ENCODE data around the gene BOLA3. TPM values are rescaled to one million over a fixed set of nuclear protein-coding genes. Genes with fewer than 3 reads are reported as not detected.

Gene BOLA3
- total and polyA plus RNA-seq, 2 donors (not counting 3 experiments of a cell fraction or from before 2014, with no cell fraction given): 28.7 to 42.4 TPM

DNA sequence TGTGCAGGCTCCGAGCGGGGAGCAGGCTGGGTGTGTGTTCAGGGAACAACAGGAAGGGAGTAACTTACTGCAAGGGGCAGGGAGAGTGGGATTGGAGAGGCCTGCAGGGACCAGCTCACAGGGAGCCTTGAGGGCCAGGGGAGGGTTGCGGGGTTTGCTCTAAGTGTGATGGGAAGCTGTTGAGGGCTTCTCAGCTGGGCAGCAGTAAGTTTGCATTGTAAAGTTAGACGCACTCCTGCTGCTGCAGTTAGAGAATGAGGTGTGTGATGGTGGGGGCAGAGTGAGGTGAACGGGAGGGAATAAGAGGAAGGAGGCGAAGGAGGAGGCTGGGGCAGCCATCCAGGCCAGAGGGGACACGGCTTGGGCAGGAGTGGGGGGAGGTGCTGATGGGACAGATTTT lies 53.4 kb downstream of the BOLA3 start:
- dilution Hi-C loops (cut with MboI; ENCODE audit: extremely low pct_ligation_motif_present, low sequenced_read_pairs) (no loop called here), intact Hi-C loops (cut with micrococcal nuclease) (no loop called here)
- no peak overlapping the region for H3K9ac ChIP-seq (replicated peaks; ENCODE audit: extremely low read depth, insufficient read depth, low read length)
- no peaks in the 10 kb centered on the region for H3K9me1 ChIP-seq (replicated peaks; ENCODE audit: control insufficient read depth, extremely low read depth, insufficient read depth, low read length)
- no peak overlapping the region for H3K4me3 ChIP-seq (replicated peaks in 1 of 3; ENCODE audit: insufficient read depth in 1 of 3, low read depth in 1 of 3, low read length in 3 of 3)
- H3K4me1 ChIP-seq (ENCODE audit: control insufficient read depth, extremely low read depth, insufficient read depth, low read length): peaks cover 5% of the 10 kb centered on the region
- no peak overlapping the region for H2AFZ ChIP-seq (ENCODE audit: low read depth, low read length)
- no peaks in the 10 kb centered on the region for H3K27me3 ChIP-seq (ENCODE audit: control insufficient read depth in 2 of 2, insufficient read depth in 2 of 2, low read length in 2 of 2)
- BruUV-seq (replicated peaks): no TSS peak
- no peak for TF ChIP-seq EZH2 (IDR thresholded peaks at IDR 0.05; ENCODE audit: borderline replicate concordance, low read depth, low read length, severe bottlenecking)
- no peak for TF ChIP-seq POLR2AphosphoS5 (IDR thresholded peaks at IDR 0.05; ENCODE audit: insufficient read depth, low read depth, low read length)
- TF ChIP-seq, protein P1, sequence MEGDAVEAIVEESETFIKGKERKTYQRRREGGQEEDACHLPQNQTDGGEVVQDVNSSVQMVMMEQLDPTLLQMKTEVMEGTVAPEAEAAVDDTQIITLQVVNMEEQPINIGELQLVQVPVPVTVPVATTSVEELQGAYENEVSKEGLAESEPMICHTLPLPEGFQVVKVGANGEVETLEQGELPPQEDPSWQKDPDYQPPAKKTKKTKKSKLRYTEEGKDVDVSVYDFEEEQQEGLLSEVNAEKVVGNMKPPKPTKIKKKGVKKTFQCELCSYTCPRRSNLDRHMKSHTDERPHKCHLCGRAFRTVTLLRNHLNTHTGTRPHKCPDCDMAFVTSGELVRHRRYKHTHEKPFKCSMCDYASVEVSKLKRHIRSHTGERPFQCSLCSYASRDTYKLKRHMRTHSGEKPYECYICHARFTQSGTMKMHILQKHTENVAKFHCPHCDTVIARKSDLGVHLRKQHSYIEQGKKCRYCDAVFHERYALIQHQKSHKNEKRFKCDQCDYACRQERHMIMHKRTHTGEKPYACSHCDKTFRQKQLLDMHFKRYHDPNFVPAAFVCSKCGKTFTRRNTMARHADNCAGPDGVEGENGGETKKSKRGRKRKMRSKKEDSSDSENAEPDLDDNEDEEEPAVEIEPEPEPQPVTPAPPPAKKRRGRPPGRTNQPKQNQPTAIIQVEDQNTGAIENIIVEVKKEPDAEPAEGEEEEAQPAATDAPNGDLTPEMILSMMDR (IDR thresholded peaks at IDR 0.05; ENCODE audit: extremely low read depth in 1 of 2, insufficient read depth in 1 of 2, low read depth in 1 of 2, low read length in 2 of 2): no peak
- TF ChIP-seq GATA2 (IDR thresholded peaks at IDR 0.05; ENCODE audit: insufficient read depth, insufficient read length, low read depth, low read length): no peak
- no peak for TF ChIP-seq FOS (IDR thresholded peaks at IDR 0.05; ENCODE audit: borderline replicate concordance, insufficient read depth, low read length)
- no peak for TF ChIP-seq JUN (IDR thresholded peaks at IDR 0.05; ENCODE audit: borderline replicate concordance, insufficient read depth, insufficient read length, low read depth)
- FAIRE-seq (no peak), DNase-seq (ENCODE audit: low read depth, low spot score) (no peak)
- H3K9me3 ChIP-seq (replicated peaks; ENCODE audit: control insufficient read depth, insufficient read depth, low read length): no peaks in the 10 kb centered on the region
- no peak overlapping the region for H3K4me2 ChIP-seq (ENCODE audit: insufficient read depth, low read length)
- H3K27ac ChIP-seq (ENCODE audit: insufficient read depth, low read depth, low read length): no peak overlapping the region
- H4K20me1 ChIP-seq (replicated peaks; ENCODE audit: control insufficient read depth, extremely low read depth, insufficient read depth, low read length): no peaks in the 10 kb centered on the region
- ChIA-PET POLR2A (no interaction called here), CTCF (interaction anchor here (1.2 to 1.3 kb wide), 2 partner anchors 10 to 26 kb away, joined by 4 read pairs; no protein-coding TSS in a partner anchor)
- H3K79me2 ChIP-seq (ENCODE audit: control insufficient read depth, insufficient read depth, low read length): no peaks in the 10 kb centered on the region
- peaks cover 0 to 35% of the 10 kb centered on the region in 2 experiments for H3K36me3 ChIP-seq (ENCODE audit: control insufficient read depth in 2 of 2, extremely low read depth in 1 of 2, insufficient read depth in 2 of 2, low read length in 2 of 2)
